Tibial nerve (tissue), 4 donors: Measurements from ENCODE around the gene CEACAM8. TPM values are rescaled to one million over a fixed set of nuclear protein-coding genes. Genes with fewer than 3 reads are reported as not detected.

Source experiments
- DNase-seq, 2 donors: peaks; one replicate each; pipeline ENCODE4 v3.0.0-alpha.2; 2019; ENCODE audit warnings: low spot score in 2 of 2
- H3K27ac ChIP-seq, 4 donors: fragments of 200-600 bp; sonication (generic) in 3 of 4; one replicate each; pipeline ENCODE4 v1.5.1; 2017 to 2019; ENCODE audit warnings: mild to moderate bottlenecking in 1 of 4
- H3K27me3 ChIP-seq, 2 donors: fragments of 200-600 bp; sonication (generic) in 1 of 2; one replicate each; pipeline versions ENCODE4 v1.5.1 to v1.6.0; 2017 to 2019
- H3K36me3 ChIP-seq, 3 donors: fragments of 200-600 bp; sonication (generic); one replicate each; pipeline ENCODE4 v1.5.1; 2018 to 2019
- H3K4me1 ChIP-seq, 4 donors: fragments of 200-600 bp; sonication (generic) in 3 of 4; one replicate each; pipeline ENCODE4 v1.5.1; 2017 to 2019
- H3K4me3 ChIP-seq, 4 donors: fragments of 200-600 bp; sonication (generic) in 3 of 4; one replicate each; pipeline ENCODE4 v1.5.1; 2017 to 2019; ENCODE audit warnings: mild to moderate bottlenecking in 1 of 4, moderate library complexity in 1 of 4
- H3K9me3 ChIP-seq, 4 donors: fragments of 200-600 bp; sonication (generic) in 3 of 4; one replicate each; pipeline ENCODE4 v1.5.1; 2017 to 2019
- EP300 ChIP-seq, 2 donors: sonication (generic); formaldehyde crosslinking; IDR thresholded peaks; one replicate each; pipeline ENCODE4 v1.6.1; 2017; ENCODE audit warnings: antibody characterized with exemption in 2 of 2, mild to moderate bottlenecking in 1 of 2
- POLR2A ChIP-seq, 2 donors: fragments of 450-650 bp; IDR thresholded peaks; one replicate each; pipeline ENCODE4 v1.6.1; 2017; ENCODE audit warnings: antibody characterized with exemption in 2 of 2, mild to moderate bottlenecking in 2 of 2, moderate library complexity in 2 of 2
- WGBS, 2 donors: methylation state at CpG; one replicate each; pipeline ENCODE4 v1.1.5; 2018; 5-methylcytosine and 5-hydroxymethylcytosine counted together
- total RNA-seq, 4 donors: library from RNA; depleted of rRNA; stranded (reverse); fragments of >200 nt; gene quantifications; one replicate each; pipeline ENCODE4 v1.1.0, GENCODE V29; 2016
- TF ChIP-seq, protein P1 (sequence below), 5 experiments: fragments of 200-600 bp in 3 of 5; fragments of 450-650 bp in 2 of 5; sonication (generic) in 3 of 5; IDR thresholded peaks; one replicate each; pipeline ENCODE4 v1.5.1; 2016 to 2019; ENCODE audit warnings: antibody characterized with exemption in 5 of 5, mild to moderate bottlenecking in 3 of 5, moderate library complexity in 2 of 5

CEACAM8 gene
- total RNA-seq, 4 donors from 2014 or later, result not detected

GRCh38 chr19:42571116-42571515, 23.6 kb downstream of the CEACAM8 start:
- Histone ChIP-seq H3K27ac (no peak overlapping the region), H3K27me3 (no peaks in the 10 kb centered on the region), H3K4me3 (no peak overlapping the region), H3K36me3 (no peaks in the 10 kb centered on the region), H3K4me1 (peaks cover 0 to 4% (median 0%) of the 10 kb centered on the region in 4 donors), H3K9me3 (no peaks in the 10 kb centered on the region)
- TF ChIP-seq EP300 (IDR thresholded peaks at IDR 0.05), result no peak
- TF ChIP-seq, protein P1, sequence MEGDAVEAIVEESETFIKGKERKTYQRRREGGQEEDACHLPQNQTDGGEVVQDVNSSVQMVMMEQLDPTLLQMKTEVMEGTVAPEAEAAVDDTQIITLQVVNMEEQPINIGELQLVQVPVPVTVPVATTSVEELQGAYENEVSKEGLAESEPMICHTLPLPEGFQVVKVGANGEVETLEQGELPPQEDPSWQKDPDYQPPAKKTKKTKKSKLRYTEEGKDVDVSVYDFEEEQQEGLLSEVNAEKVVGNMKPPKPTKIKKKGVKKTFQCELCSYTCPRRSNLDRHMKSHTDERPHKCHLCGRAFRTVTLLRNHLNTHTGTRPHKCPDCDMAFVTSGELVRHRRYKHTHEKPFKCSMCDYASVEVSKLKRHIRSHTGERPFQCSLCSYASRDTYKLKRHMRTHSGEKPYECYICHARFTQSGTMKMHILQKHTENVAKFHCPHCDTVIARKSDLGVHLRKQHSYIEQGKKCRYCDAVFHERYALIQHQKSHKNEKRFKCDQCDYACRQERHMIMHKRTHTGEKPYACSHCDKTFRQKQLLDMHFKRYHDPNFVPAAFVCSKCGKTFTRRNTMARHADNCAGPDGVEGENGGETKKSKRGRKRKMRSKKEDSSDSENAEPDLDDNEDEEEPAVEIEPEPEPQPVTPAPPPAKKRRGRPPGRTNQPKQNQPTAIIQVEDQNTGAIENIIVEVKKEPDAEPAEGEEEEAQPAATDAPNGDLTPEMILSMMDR (IDR thresholded peaks at IDR 0.05), result no peak
- TF ChIP-seq POLR2A (IDR thresholded peaks at IDR 0.05), result no peak
- no peak for DNase-seq
- WGBS, 2 donors, result 59 to 61% methylated on average over 2 of the region's 2 CpGs

DNA sequence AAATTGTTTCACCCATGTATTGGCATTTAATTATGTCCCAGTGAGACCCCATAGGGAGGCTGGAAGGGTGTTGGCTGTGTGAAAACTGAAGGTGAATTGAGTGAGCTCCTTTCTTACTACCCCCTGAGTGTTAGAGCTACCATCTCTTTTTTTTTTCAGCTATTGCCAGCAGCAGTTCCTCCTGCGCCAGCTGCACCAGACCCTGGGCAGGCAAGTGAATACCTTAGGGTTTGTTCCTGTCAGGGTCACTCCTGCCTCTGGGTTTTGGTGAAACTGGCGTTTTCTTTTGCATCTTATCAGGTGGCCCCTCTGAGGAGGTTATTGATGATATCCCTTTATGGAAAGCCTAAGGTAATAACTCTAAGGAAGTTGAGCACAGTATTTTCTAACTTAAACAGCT, 25.5 kb downstream of the CEACAM8 start:
- H3K4me1 ChIP-seq, result peaks cover 0 to 9% (median 0%) of the 10 kb centered on the region in 4 donors
- TF ChIP-seq POLR2A (IDR thresholded peaks at IDR 0.05), result no peak
- TF ChIP-seq EP300 (IDR thresholded peaks at IDR 0.05), result no peak
- TF ChIP-seq, protein P1 (IDR thresholded peaks at IDR 0.05), result no peak
- 62 to 66% methylated on average over 2 of the region's 2 CpGs for WGBS, 2 donors

DNA sequence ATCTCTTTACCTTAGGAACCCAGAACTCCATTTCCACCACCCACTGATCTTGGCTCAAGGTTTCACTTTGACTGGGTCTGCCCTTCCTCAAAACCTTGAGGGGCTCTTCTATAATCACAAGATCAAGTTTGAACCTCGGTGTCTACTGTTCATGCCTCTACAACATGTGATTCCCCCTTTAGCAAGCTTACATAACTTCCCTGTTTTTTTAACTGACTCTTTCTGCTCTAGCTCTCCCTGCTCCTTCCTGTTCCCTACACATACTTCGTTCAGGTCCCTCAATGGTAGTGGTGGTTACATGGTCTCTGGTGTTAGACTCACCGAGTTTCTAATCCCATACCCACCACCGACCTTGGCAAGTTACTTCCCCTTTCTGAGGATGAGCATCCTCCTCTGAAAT, 26.7 kb downstream of the CEACAM8 start:
- no peaks in the 10 kb centered on the region for H3K27me3 ChIP-seq
- no peak overlapping the region for H3K27ac ChIP-seq
- H3K9me3 ChIP-seq, result no peaks in the 10 kb centered on the region
- peaks cover 0 to 18% (median 3%) of the 10 kb centered on the region in 4 donors for H3K4me1 ChIP-seq
- WGBS, 2 donors, result 68% methylated on average over 4 of the region's 4 CpGs
- DNase-seq, result no peak
- H3K36me3 ChIP-seq, result no peaks in the 10 kb centered on the region
- TF ChIP-seq, protein P1 (IDR thresholded peaks at IDR 0.05), result no peak
- TF ChIP-seq EP300 (IDR thresholded peaks at IDR 0.05), result no peak
- no peak for TF ChIP-seq POLR2A (IDR thresholded peaks at IDR 0.05)
- H3K4me3 ChIP-seq, result no peak overlapping the region

More for the DNA sequence above, 25.5 kb downstream of the CEACAM8 start:
- no peak overlapping the region for H3K27ac ChIP-seq
- H3K9me3 ChIP-seq, result no peaks in the 10 kb centered on the region
- no peak overlapping the region for H3K4me3 ChIP-seq
- no peak for DNase-seq
- H3K27me3 ChIP-seq, result no peaks in the 10 kb centered on the region
- H3K36me3 ChIP-seq, result no peaks in the 10 kb centered on the region

GRCh38 chr19:42567567-42567966, 27.2 kb downstream of the CEACAM8 start:
- TF ChIP-seq EP300 (IDR thresholded peaks at IDR 0.05) (no peak), POLR2A (IDR thresholded peaks at IDR 0.05) (no peak)
- TF ChIP-seq, protein P1 (IDR thresholded peaks at IDR 0.05), result no peak
- no peak overlapping the region for H3K27ac ChIP-seq
- 87 to 89% methylated on average over 4 of the region's 4 CpGs for WGBS, 2 donors

DNA sequence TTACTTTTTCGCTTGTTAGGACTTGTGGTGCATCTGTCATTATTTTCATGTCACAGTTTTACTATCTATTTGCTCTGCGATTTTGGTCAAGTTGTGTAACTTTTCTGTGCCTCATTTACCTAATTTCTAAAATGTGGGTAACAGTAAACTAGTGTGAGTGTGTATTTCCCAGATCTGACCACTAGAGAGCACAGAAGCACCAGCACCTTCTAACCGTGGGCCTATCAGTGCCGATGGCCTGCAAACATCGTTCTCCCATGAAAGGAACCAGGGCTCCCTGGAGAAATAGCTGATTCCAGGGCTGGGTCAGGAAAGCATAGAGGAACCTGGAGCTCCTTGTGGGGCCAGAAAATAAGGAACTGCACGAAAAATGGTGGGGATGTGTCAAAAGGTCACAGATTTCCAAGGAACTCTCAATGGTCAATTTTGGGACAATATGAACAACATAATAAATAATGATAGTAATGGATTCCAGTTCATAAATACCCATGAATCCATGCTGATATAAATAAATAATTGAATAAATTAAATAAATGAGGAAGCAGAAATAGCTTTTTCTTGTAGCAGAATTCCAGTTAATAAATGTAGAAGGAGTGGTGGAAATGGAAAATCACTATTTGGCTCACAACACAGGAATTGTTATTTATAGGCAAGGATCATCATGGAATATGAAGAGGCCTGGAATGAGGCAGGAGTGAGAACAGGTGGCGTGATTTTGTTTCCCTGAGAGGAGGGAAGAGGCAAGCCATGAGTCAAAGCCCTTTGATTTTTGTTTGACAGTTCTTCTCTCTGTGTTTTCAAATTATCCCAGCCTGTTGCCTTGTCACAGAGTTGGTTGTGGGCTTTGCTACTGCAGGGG, 31.1 kb downstream of the CEACAM8 start:
- Histone ChIP-seq H3K9me3 (no peaks in the 10 kb centered on the region), H3K27me3 (no peaks in the 10 kb centered on the region), H3K36me3 (no peaks in the 10 kb centered on the region), H3K4me1 (peaks cover 0 to 18% (median 3%) of the 10 kb centered on the region in 4 donors), H3K27ac (no peak overlapping the region), H3K4me3 (no peak overlapping the region)
- 18 to 20% methylated on average over 7 of the region's 7 CpGs for WGBS, 2 donors
- DNase-seq, result peak in 1 of 2 donors; percentile 5
- TF ChIP-seq, protein P1 (IDR thresholded peaks at IDR 0.05), result peak; percentile 40 to 51 (median 46)
- TF ChIP-seq EP300 (IDR thresholded peaks at IDR 0.05), result no peak

More at GRCh38 chr19:42567567-42567966, 27.2 kb downstream of the CEACAM8 start:
- Histone ChIP-seq H3K27me3 (no peaks in the 10 kb centered on the region), H3K36me3 (no peaks in the 10 kb centered on the region), H3K9me3 (no peaks in the 10 kb centered on the region), H3K4me1 (peaks cover 0 to 18% (median 3%) of the 10 kb centered on the region in 4 donors), H3K4me3 (no peak overlapping the region)
- no peak for DNase-seq
